Spleen (tissue), 11 donors: ENCODE results near the gene PAX5. TPM values are rescaled to one million over a fixed set of nuclear protein-coding genes. Genes with fewer than 3 reads are reported as not detected.

Experiments used
- DNase-seq: peaks from one replicate; pipeline ENCODE4 v3.0.0-alpha.2; 2020
- H3K27ac ChIP-seq, 8 donors: fragments of 200-600 bp; sonication (generic) in 7 of 8; 1 replicate in 4 of 8; 2 replicates in 4 of 8; pipeline versions ENCODE4 v1.5.0 to v1.8.0; 2016 to 2021; ENCODE audit warnings: inconsistent platforms in 4 of 8, mild to moderate bottlenecking in 4 of 8, moderate library complexity in 1 of 8
- H3K27me3 ChIP-seq, 7 donors: fragments of 200-600 bp; sonication (generic) in 6 of 7; replicated peaks in 1 of 7; 1 replicate in 4 of 7; 2 replicates in 3 of 7; pipeline versions ENCODE4 v1.5.0 to v1.8.0; 2016 to 2021; ENCODE audit warnings: inconsistent platforms in 3 of 7, mild to moderate bottlenecking in 1 of 7
- H3K36me3 ChIP-seq, 6 donors: fragments of 200-600 bp; sonication (generic) in 5 of 6; 1 replicate in 4 of 6; 2 replicates in 2 of 6; pipeline versions ENCODE4 v1.5.0 to v1.8.0; 2016 to 2021; ENCODE audit warnings: inconsistent platforms in 2 of 6
- H3K4me1 ChIP-seq, 6 donors: fragments of 200-600 bp; sonication (generic) in 5 of 6; 1 replicate in 3 of 6; 2 replicates in 3 of 6; pipeline versions ENCODE4 v1.5.0 to v1.8.0; 2016 to 2021; ENCODE audit warnings: inconsistent platforms in 3 of 6
- H3K4me3 ChIP-seq, 8 donors: fragments of 200-600 bp; sonication (generic) in 7 of 8; 1 replicate in 4 of 8; 2 replicates in 4 of 8; pipeline versions ENCODE4 v1.5.0 to v1.8.0; 2016 to 2021; ENCODE audit warnings: inconsistent platforms in 4 of 8, mild to moderate bottlenecking in 4 of 8, moderate library complexity in 2 of 8
- H3K9me3 ChIP-seq, 8 donors: fragments of 200-600 bp; sonication (generic) in 7 of 8; 1 replicate in 4 of 8; 2 replicates in 4 of 8; pipeline versions ENCODE4 v1.5.0 to v1.8.0; 2016 to 2021; ENCODE audit warnings: inconsistent platforms in 4 of 8
- CTCF ChIP-seq, 11 experiments: fragments of 200-600 bp in 7 of 11; fragments of 450-650 bp in 4 of 11; sonication (generic) in 4 of 11; IDR thresholded peaks in 8 of 11; conservative IDR thresholded peaks in 3 of 11; 1 replicate in 7 of 11; 2 replicates in 4 of 11; pipeline versions ENCODE4 v1.4.0 to v1.8.0; 2016 to 2021; ENCODE audit warnings: antibody characterized with exemption in 11 of 11, inconsistent platforms in 4 of 11, mild to moderate bottlenecking in 1 of 11
- POLR2A ChIP-seq, 3 donors: fragments of 450-650 bp; IDR thresholded peaks; one replicate each; pipeline ENCODE4 v1.5.1; 2017; ENCODE audit warnings: antibody characterized with exemption in 3 of 3, mild to moderate bottlenecking in 1 of 3
- POLR2AphosphoS5 ChIP-seq, 3 donors: sonication (generic); formaldehyde crosslinking; IDR thresholded peaks; one replicate each; pipeline ENCODE4 v1.5.1; 2017; ENCODE audit warnings: antibody characterized with exemption in 3 of 3
- WGBS, 5 donors: extraction: QIAGEN DNeasy Blood & Tissue Kit in 3 of 5; methylation state at CpG; one replicate each; pipeline versions ENCODE4 v1.1.5 to v1.1.7; 2013 to 2018; 5-methylcytosine and 5-hydroxymethylcytosine counted together
- intact Hi-C: fragments of 100-400 bp; cut with DNase I; formaldehyde crosslinking; loops from one replicate; pipeline ENCODE4 v1.15.0; 2023; ENCODE audit warnings: low total_unique reads
- polyA plus RNA-seq, 3 donors: library from polyadenylated mRNA; stranded (reverse); fragments of 200-250 nt; gene quantifications; one replicate each; pipeline ENCODE4 v1.2.1, GENCODE V29; 2013
- total RNA-seq, 7 donors: library from RNA; depleted of rRNA in 3 of 7; stranded (reverse); fragments of >200 nt in 3 of 7; fragmentation: NEBNext Ultra II Directional in 4 of 7; extraction: Animal tissue kit (Norgen Biotek cat#: 25700) in 4 of 7; gene quantifications; one replicate each; pipeline versions ENCODE4 v1.1.0 to v1.2.1, GENCODE V29; 2016 to 2021
- donor health status: healthy with polysubstance abuse.
- donor health status: DM: no; HTN: no; CAD: no; lungs with moderate emphysema.
- donor health status: DM: no; HTN: no; CAD: no.
- donor health status: Bipolar disorder and iron deficiency.
- donor health status: healthy.
- donor health status: DM: no; HTN: no; CAD: no.
- donor health status: DM: yes; HTN: yes; CAD: no.

Gene PAX5
- total and polyA plus RNA-seq, 10 donors: 15.9 to 120 (median 53.0) TPM

- H3K4me1 ChIP-seq: peaks cover 0 to under 1% (median 0%) of the 10 kb centered on the region in 6 donors
Observed at GRCh38 chr9:36930941-36931340, 103.1 kb downstream of the PAX5 start.

GRCh38 chr9:36929350-36929675 is 104.8 kb downstream of the PAX5 start:
- TF ChIP-seq POLR2A (IDR thresholded peaks at IDR 0.05) (no peak), POLR2AphosphoS5 (IDR thresholded peaks at IDR 0.05) (no peak), CTCF (IDR thresholded peaks at IDR 0.05 in 8 of 11, conservative IDR thresholded peaks at IDR 0.05 in 3 of 11) (no peak)
- H3K4me3 ChIP-seq: no peak overlapping the region
- intact Hi-C loops: no loop called here
- 75 to 87% (median 76%) methylated on average over 5 of the region's 5 CpGs for WGBS, 5 donors
- H3K36me3 ChIP-seq: peaks cover 0 to 46% (median 0%) of the 10 kb centered on the region in 6 donors
- H3K27ac ChIP-seq: peak overlapping the region in 1 of 8 donors; percentile 38
- H3K27me3 ChIP-seq: peaks cover 0 to 8% (median 0%) of the 10 kb centered on the region in 7 donors
- no peak for DNase-seq
- H3K9me3 ChIP-seq: peaks cover 0 to 9% (median 6%) of the 10 kb centered on the region in 8 donors
- no peaks in the 10 kb centered on the region for H3K4me1 ChIP-seq

More at GRCh38 chr9:36930941-36931340, 103.1 kb downstream of the PAX5 start:
- Histone ChIP-seq H3K9me3 (peaks cover 0 to 9% (median 6%) of the 10 kb centered on the region in 8 donors), H3K27me3 (peaks cover 0 to 8% (median 0%) of the 10 kb centered on the region in 7 donors), H3K4me3 (no peak overlapping the region), H3K36me3 (peaks cover 0 to 43% (median 0%) of the 10 kb centered on the region in 6 donors), H3K27ac (no peak overlapping the region)
- no peak for DNase-seq
- 78 to 95% (median 89%) methylated on average over 4 of the region's 4 CpGs for WGBS, 5 donors
- no peak for TF ChIP-seq POLR2AphosphoS5 (IDR thresholded peaks at IDR 0.05)
- no peak for TF ChIP-seq CTCF (IDR thresholded peaks at IDR 0.05 in 8 of 11, conservative IDR thresholded peaks at IDR 0.05 in 3 of 11)
- TF ChIP-seq POLR2A (IDR thresholded peaks at IDR 0.05): no peak
- intact Hi-C loops: no loop called here

- no peak for TF ChIP-seq POLR2AphosphoS5 (IDR thresholded peaks at IDR 0.05)
- TF ChIP-seq CTCF (IDR thresholded peaks at IDR 0.05 in 8 of 11, conservative IDR thresholded peaks at IDR 0.05 in 3 of 11): no peak
- no peak for TF ChIP-seq POLR2A (IDR thresholded peaks at IDR 0.05)
- 25 to 42% (median 36%) methylated on average over 3 of the region's 3 CpGs for WGBS, 5 donors
- no peak overlapping the region for H3K4me3 ChIP-seq
- no peaks in the 10 kb centered on the region for H3K4me1 ChIP-seq
- peak overlapping the region in 1 of 8 donors; percentile 38 for H3K27ac ChIP-seq
- intact Hi-C loops: no loop called here
- H3K27me3 ChIP-seq: peaks cover 0 to 8% (median 0%) of the 10 kb centered on the region in 7 donors
- no peak for DNase-seq
- peaks cover 0 to 43% (median 0%) of the 10 kb centered on the region in 6 donors for H3K36me3 ChIP-seq
- peaks cover 0 to 9% (median 6%) of the 10 kb centered on the region in 8 donors for H3K9me3 ChIP-seq
Observed at GRCh38 chr9:36928670-36929349, 105.3 kb downstream of the PAX5 start.

GRCh38 chr9:36928210-36928609 is 105.9 kb downstream of the PAX5 start:
- Histone ChIP-seq H3K4me1 (no peaks in the 10 kb centered on the region), H3K27me3 (peaks cover 0 to 8% (median 0%) of the 10 kb centered on the region in 7 donors), H3K36me3 (peaks cover 0 to 43% (median 0%) of the 10 kb centered on the region in 6 donors), H3K4me3 (no peak overlapping the region), H3K27ac (peak overlapping the region in 1 of 8 donors; percentile 13), H3K9me3 (peaks cover 0 to 9% (median 6%) of the 10 kb centered on the region in 8 donors)
- 88 to 98% (median 93%) methylated on average over 2 of the region's 2 CpGs for WGBS, 5 donors
- intact Hi-C loops: no loop called here
- TF ChIP-seq CTCF (IDR thresholded peaks at IDR 0.05 in 8 of 11, conservative IDR thresholded peaks at IDR 0.05 in 3 of 11): no peak
- TF ChIP-seq POLR2A (IDR thresholded peaks at IDR 0.05): no peak
- TF ChIP-seq POLR2AphosphoS5 (IDR thresholded peaks at IDR 0.05): no peak
- no peak for DNase-seq
